Colonic mucosa (tissue), 4 donors: Measurements from ENCODE around the gene AIDA. TPM values are rescaled to one million over a fixed set of nuclear protein-coding genes. Genes with fewer than 3 reads are reported as not detected.
"Not testable (repeated sequence)": the region's sequence is repeated elsewhere in the genome, so short reads cannot be mapped to it uniquely, and the experiment has no call there.

Experiments
- DNase-seq: peaks from one replicate; pipeline ENCODE4 v3.0.0-alpha.2; 2020
- H3K27ac ChIP-seq: fragments of 200-600 bp; one replicate; pipeline ENCODE4 v1.8.0; 2021
- H3K27me3 ChIP-seq: fragments of 200-600 bp; one replicate; pipeline ENCODE4 v1.8.0; 2021
- H3K36me3 ChIP-seq: fragments of 200-600 bp; one replicate; pipeline ENCODE4 v1.8.0; 2021
- H3K4me1 ChIP-seq: fragments of 200-600 bp; one replicate; pipeline ENCODE4 v1.8.0; 2021; ENCODE audit warnings: mild to moderate bottlenecking
- H3K4me3 ChIP-seq: fragments of 200-600 bp; one replicate; pipeline ENCODE4 v1.8.0; 2021
- H3K9ac ChIP-seq, 2 donors: one replicate each; pipeline ENCODE4 v1.7.0; 2013; ENCODE audit warnings: control low read depth in 2 of 2, low read depth in 2 of 2, low read length in 2 of 2
- H3K9me3 ChIP-seq: fragments of 200-600 bp; one replicate; pipeline ENCODE4 v1.8.0; 2021
- intact Hi-C: fragments of 100-400 bp; cut with DNase I; formaldehyde crosslinking; loops from one replicate; pipeline ENCODE4 v1.14.1; 2022
- total RNA-seq, 2 donors: library from RNA; stranded (reverse); fragmentation: NEBNext Ultra II Directional in 1 of 2; extraction: Animal tissue kit (Norgen Biotek cat#: 25700) in 1 of 2; gene quantifications; one replicate each; pipeline ENCODE4 v1.2.1, GENCODE V29; 2021
- TF ChIP-seq, protein P1 (sequence below): fragments of 200-600 bp; IDR thresholded peaks from one replicate; pipeline ENCODE4 v1.8.0; 2022; ENCODE audit warnings: antibody characterized with exemption, mild to moderate bottlenecking
- donor health status: healthy.
- donor health status: DM: no; HTN: no; CAD: no.
- donor health status: DM: no; HTN: no; CAD: no.

Gene AIDA
- total RNA-seq, 2 donors from 2014 or later = 36.0 to 44.1 TPM

DNA sequence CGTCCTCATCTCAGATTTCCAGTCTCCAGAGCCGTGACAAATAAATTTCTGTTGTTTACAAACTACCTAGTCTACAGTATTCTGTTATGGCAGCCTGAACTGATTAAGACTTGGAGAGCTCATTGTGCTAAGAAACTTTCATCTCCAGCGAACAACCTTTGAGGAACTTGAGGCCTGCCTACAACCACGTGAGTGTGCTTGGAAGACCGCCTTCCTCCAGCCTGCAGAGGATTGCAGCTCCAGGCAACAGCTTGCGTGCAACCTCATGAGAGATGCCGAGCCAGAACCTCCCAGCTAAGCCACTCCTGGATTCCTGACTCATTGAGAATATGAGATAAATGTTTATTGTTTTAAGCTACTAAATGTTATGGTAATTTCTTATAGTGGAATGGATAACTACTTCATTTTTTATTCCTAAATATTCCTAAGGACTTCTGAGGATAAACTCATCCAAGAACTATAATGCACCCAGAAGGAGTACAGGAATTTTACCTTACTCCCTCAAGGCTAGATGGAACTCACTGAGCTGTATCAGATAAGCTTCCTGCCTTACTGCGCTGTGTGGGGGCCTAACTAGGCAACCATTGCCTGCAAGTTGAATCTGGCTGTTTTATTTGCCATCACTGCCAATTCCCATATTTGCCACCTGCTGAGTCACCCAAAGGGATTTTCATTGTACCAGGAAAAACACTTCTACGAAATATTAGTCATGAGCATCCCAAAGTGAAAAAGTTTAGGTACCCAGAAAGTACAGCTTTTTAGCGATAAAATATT is 42.3 kb upstream of the AIDA start:
- Histone ChIP-seq H3K27ac (no peak overlapping the region), H3K4me3 (no peak overlapping the region), H3K27me3 (no peaks in the 10 kb centered on the region), H3K9me3 (no peaks in the 10 kb centered on the region), H3K9ac (no peak overlapping the region), H3K4me1 (no peaks in the 10 kb centered on the region), H3K36me3 (no peaks in the 10 kb centered on the region)
- DNase-seq = no peak
- intact Hi-C loops = no loop called here
- TF ChIP-seq, protein P1, sequence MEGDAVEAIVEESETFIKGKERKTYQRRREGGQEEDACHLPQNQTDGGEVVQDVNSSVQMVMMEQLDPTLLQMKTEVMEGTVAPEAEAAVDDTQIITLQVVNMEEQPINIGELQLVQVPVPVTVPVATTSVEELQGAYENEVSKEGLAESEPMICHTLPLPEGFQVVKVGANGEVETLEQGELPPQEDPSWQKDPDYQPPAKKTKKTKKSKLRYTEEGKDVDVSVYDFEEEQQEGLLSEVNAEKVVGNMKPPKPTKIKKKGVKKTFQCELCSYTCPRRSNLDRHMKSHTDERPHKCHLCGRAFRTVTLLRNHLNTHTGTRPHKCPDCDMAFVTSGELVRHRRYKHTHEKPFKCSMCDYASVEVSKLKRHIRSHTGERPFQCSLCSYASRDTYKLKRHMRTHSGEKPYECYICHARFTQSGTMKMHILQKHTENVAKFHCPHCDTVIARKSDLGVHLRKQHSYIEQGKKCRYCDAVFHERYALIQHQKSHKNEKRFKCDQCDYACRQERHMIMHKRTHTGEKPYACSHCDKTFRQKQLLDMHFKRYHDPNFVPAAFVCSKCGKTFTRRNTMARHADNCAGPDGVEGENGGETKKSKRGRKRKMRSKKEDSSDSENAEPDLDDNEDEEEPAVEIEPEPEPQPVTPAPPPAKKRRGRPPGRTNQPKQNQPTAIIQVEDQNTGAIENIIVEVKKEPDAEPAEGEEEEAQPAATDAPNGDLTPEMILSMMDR = no peak

DNA sequence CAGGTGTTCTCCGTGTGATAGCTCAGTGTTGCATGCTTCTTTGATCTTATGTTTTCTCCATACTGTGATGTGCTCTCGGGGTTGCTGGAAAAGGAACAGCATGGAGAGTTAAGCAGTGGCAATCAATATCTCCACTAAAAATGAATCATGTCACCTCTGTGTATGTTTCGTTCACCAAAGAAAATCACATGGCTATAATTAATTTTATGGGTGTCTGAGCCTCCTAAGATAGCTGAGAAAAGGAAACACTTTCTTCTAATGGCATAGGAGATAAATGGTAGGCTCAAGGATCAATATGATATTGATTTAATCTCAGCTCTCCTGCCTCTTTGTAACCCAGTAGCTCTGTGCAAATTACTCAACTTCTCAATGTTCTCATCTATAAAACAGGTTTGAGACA is 39.0 kb upstream of the AIDA start:
- DNase-seq = no peak
- intact Hi-C loops = no loop called here
- Histone ChIP-seq H3K27me3 (no peaks in the 10 kb centered on the region), H3K9ac (no peak overlapping the region), H3K4me3 (no peak overlapping the region), H3K9me3 (no peaks in the 10 kb centered on the region), H3K4me1 (no peaks in the 10 kb centered on the region), H3K36me3 (no peaks in the 10 kb centered on the region), H3K27ac (no peak overlapping the region)
- TF ChIP-seq, protein P1 = no peak

DNA sequence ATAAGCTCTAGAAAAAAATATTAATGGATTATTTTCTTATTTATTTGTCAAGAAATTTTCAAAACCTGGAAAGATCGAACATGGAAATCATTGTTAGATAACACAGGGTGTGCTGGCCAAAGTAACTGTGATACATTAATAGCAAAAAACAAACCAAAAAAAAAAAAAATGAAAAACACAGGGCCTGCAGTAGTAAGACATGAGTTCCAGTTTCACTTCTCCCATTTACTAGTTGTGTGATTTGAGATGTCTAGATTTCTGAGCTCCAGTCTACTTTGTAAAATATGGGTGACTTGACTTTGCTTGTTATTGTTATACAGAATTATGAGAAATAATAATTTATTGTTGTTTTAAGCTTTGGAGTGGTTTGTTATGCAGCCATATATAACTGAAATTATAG is 38.4 kb upstream of the AIDA start:
- TF ChIP-seq, protein P1 = no peak
- Histone ChIP-seq H3K27me3 (no peaks in the 10 kb centered on the region), H3K4me3 (no peak overlapping the region), H3K9me3 (no peaks in the 10 kb centered on the region), H3K9ac (no peak overlapping the region), H3K36me3 (no peaks in the 10 kb centered on the region), H3K4me1 (no peaks in the 10 kb centered on the region), H3K27ac (no peak overlapping the region)
- intact Hi-C loops = no loop called here
- DNase-seq = no peak

DNA sequence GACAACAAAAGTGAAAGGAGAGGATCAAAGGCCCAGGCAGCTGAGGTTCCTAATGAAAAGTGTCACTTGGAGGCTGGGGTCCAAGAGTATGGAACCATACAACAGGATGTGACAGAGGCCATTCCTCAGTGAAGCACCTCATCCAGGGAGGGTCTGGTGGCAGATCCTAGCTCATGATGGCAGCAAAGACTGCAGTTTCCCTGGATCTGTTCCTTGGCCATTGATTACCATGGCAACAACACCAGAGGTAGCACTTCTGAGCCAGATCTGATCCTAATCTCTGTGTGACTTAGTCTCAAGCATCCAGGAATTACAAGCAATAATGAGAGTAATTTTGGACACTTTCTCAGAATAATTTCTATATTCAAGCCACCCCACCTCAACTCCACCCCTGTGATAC is 37.6 kb upstream of the AIDA start:
- intact Hi-C loops = no loop called here
- no peak for DNase-seq
- Histone ChIP-seq H3K36me3 (no peaks in the 10 kb centered on the region), H3K4me3 (no peak overlapping the region), H3K4me1 (no peaks in the 10 kb centered on the region), H3K9ac (no peak overlapping the region), H3K27ac (no peak overlapping the region), H3K9me3 (no peaks in the 10 kb centered on the region), H3K27me3 (no peaks in the 10 kb centered on the region)
- TF ChIP-seq, protein P1 = no peak

DNA sequence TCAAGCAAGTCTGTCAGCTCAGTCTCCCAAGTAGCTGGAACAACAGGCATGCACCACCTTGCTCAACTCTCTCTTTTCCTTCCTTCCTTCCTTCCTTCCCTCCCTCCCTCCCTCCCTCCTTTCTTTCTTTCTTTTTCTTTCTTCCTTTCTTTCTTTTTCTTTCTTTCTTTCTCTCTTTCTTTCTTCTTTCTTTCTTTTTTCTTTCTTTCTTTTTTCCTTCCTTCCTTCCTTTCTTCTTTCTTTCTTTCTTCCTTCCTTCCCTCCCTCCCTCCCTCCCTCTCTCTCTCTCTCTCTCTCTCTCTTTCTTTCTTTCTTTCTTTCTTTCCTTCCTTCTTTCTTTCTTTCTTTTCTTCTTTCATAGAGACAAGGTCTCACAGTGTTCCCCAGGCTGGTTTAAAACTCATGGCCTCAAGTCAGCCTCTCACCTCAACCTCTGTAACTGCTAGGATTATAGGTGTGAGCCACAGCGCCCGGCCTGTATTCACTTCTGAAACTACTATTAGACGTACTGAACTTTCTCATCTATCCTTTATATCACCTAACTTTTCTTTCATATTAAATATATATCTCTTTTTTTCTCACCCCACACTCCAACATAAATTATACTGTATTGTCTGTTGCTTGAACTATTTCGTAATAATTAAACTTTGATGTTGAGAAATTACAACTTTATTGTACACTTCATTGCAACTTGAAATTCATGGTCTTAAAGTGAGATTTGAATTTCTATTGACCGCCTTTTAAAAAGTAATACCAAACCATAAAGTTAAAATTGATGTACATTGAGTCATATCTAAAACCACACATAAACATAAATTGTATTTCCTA is 29.6 kb upstream of the AIDA start:
- H3K9ac ChIP-seq, H3K4me1 ChIP-seq, intact Hi-C loops, DNase-seq, H3K4me3 ChIP-seq, H3K36me3 ChIP-seq, H3K9me3 ChIP-seq, H3K27ac ChIP-seq, H3K27me3 ChIP-seq: not testable (repeated sequence)

DNA sequence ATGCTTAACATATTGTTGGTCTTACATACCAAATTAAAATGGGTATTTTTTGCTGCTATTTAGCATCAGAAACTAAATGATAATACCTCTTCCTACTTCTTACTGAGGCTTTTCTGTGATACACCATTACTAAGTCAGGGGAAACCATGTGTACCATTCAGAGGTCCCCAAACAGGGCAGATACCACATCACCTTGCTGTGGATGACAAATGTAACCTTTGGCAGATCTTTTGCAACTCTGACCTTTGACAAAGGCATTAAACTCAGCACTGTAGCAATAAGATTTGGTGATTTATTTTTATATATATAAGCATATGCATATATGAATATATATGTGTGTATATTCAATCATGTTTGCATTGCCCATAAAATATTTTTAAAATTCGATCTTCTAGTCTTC is 27.6 kb upstream of the AIDA start:
- H3K9ac ChIP-seq = no peak overlapping the region
- no peaks in the 10 kb centered on the region for H3K4me1 ChIP-seq
- intact Hi-C loops = no loop called here
- no peak for DNase-seq
- no peaks in the 10 kb centered on the region for H3K27me3 ChIP-seq
- H3K4me3 ChIP-seq = no peak overlapping the region
- no peaks in the 10 kb centered on the region for H3K9me3 ChIP-seq
- no peaks in the 10 kb centered on the region for H3K36me3 ChIP-seq
- TF ChIP-seq, protein P1 = no peak
- H3K27ac ChIP-seq = no peak overlapping the region
